GDM1 (cell line): ENCODE measurements around the gene JOSD2.
"Not testable (repeated sequence)": the region's sequence is repeated elsewhere in the genome, so short reads cannot be mapped to it uniquely, and the experiment has no call there.

Experiments
- DNase-seq: peaks from one replicate; lab custom pipeline; 2025; lab: John Stamatoyannopoulos, UW

The JOSD2 gene

DNA sequence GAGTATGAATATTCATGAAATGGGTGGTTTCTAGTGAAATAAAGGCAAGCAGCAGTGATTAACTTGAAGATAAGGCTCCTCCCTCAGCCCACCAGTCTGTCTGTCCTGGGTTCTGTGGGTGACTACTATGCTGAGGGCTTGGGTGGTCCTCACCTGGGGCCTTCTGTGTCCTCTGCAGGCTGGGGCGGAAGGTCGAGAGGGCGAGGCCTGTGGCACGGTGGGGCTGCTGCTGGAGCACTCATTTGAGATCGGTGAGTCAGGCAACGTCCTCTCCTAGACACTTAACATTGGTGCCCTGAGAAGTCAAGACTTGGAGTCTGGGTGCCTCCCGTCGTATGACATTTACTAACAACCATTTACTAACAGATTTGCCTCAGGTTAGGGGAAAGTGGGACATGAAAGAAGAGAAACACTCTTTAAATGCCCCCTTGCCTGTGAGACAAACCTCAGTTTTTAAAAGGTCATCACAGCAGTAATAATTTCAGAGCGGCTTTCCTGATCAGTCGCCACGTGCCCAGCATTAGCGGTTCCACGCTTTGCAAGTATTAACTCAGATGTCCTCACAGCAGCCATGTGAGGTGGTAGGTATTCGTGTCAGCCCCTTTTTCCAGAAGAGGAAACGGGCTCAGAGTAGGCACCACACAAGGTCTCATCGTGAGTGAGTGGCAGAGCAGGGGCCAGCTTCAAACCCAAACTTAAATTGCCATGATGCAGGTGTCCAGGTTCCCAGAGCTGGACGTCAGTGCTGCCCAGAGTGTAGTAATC lies 33.1 kb downstream of the JOSD2 start:
- DNase-seq: no peak

DNA sequence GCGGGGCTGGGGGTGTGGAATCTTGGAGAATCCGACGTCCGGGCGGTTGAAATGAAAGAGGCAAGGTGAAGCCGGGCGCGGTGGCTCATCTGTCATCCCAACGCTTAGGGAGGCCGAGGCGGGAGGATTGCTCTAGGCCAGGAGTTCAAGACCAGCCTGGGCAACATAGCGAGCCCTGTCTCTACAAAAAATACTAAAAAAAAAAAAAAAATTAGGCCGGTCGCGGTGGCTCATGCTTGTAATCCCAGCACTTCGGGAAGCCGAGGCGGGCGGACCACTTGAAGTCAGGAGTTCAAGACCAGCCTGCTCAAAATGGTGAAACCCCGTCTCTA lies 34.1 kb downstream of the JOSD2 start:
- DNase-seq: no peak

DNA sequence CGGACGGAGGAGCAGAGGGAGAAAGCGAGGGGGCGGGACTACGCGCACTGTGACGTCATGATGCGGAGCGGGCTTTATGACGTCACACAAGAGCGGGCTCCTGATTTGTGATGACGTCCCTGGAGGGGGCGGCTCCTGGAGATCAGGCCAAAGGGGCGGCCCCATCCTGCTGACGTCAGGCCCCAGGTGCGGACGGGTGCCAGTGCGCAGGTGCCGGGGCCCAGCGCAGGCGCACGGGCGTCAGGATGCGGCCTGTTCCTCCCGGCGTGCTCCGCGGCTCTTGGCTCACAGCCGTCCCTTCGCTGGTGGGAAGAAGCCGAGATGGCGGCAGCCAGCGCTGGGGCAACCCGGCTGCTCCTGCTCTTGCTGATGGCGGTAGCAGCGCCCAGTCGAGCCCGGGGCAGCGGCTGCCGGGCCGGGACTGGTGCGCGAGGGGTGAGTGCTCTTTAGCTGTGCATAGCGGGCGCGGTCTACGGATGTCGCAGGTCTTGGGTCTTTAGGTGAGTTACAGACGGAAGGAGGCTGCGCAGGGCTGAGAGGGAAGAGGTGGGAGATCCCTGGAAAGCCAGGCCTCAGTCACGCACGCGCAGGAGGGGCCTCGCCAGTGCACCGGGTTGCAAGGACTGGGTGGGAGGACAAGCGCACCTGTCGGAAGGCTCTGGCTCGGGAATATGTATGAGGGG lies 34.6 kb downstream of the JOSD2 start, which contains the start of the genes EMC10 and GARIN5A:
Gene EMC10 (plus strand): TSS at position 284 of the 683 bp plus-strand sequence. CDS start 38 bp downstream, at position 322.
Gene GARIN5A (minus strand): TSS at position 625 of the 683 bp plus-strand sequence. CDS start 460 bp downstream, at position 165.
- DNase-seq: peak; percentile 86

DNA sequence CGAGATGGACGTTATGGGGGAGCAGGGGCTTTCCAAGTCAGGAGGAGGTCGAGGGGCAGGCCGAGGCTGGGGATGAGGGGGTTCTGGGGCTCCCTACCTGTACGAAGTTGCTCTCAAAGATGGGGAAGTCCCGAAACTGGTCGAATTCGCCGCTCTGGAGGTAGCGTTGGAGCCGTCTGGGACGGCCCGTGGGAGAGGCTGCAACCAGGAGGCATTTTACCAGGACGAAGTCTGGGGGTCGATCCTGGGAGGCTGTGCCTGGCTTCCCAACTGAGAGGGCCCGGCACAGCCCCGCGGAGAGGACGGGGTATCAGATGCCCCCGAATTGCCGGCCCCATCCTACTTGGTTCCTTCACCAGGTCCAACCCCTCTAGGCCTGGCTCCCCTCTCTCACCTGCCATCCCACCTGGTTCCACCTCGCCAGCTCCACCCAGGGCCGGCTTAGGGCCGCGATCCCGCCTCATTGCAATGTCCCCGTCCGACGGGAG lies 35.2 kb downstream of the JOSD2 start:
- no peak for DNase-seq

DNA sequence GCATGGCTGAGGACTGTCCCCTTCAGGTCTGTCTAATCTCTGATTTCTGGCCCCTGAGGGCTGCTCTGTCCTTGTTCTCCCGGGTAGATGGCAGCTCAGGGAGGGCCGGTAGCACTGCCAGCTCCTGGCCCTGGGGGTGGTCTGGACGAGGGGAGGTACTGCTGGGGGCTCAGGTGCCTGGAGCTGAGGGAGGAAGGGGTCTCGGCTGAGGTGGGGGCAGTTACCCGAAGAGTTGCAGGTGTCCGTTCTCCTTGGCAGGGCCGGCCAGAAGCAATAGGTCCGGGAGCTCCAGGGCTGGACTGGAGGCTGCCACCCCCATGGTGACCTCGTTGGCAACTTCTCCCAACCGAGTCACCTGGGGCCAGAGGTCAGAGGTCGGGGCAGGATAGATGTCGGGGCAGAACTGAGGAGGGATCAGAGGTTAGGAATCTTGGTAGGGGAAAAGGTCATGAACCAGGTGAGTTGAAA lies 35.9 kb downstream of the JOSD2 start:
- DNase-seq: no peak

DNA sequence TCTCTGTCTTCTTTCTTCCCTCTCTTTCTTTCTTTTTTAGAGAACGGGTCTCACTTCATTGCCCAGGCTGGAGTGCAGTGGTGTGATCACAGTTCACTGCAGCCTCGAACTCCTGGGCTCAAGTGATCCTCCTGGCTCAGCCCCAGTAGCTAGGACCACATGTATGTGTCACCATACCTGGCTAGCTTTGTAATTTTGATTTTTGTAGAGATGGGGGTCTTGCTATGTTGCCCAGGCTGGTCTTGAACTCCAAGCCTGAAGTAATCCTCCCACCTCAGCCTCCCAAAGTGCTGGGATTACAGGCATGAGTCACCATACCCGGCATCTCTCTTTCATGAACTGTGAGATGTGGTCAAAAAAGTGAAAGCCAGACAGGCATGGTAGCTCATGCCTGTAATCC lies 37.7 kb downstream of the JOSD2 start:
- DNase-seq: not testable (repeated sequence)

DNA sequence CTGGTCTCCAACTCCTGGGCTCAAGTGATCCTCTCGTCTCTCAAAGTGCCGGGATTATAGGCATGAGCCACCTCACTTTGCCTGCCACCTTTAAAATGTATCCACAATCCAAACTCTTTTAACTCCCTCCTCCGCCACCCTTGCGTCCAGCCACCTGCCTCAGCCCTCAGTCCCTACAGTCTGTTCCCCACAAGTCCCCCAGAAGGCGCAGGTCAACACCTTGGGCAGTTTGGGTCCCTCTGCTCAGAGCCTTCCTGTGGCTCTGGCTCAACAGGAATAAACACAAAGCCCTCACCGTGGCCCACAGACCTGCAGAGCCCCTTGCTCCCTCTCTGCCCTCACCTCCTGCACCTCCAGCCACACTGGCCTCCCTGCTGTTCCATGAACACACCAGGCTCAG lies 42.2 kb downstream of the JOSD2 start:
- no peak for DNase-seq

DNA sequence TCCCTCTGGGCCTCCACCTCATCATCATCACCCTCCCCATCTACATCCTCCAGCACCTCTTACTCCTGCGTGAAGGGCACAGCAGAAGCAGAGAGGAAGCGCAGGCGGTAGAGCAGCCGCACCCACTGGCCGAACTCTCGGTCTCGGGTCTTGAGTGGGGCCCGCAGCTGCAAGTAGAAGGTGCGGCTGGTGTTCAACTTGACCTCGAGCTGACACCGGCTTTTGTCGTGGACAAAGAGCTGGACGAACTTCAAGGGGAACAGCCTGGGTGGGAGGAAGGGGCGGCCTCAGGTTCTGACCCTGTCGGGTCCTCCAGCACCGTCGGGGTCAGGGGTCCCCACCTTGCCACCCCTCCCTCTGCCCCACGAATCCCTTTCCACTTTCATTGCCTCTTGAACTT lies 43.4 kb downstream of the JOSD2 start:
- no peak for DNase-seq

DNA sequence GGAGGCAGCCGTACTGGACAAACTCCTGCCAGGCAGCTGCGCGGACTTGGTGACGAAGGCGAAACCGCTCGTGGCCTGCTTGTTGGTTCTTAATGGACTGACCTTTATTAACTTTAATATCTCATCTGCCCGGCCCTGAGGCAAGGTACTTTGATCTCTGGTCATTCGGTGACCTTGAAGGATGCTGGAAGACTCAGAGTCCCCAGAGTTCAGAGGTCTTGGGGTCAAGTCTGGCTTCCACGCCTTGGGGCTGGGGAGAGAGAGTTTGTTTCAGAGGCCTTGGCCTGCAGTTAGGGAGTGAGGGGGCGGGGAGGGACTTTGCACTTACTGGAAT lies 44.3 kb downstream of the JOSD2 start:
- DNase-seq: no peak

DNA sequence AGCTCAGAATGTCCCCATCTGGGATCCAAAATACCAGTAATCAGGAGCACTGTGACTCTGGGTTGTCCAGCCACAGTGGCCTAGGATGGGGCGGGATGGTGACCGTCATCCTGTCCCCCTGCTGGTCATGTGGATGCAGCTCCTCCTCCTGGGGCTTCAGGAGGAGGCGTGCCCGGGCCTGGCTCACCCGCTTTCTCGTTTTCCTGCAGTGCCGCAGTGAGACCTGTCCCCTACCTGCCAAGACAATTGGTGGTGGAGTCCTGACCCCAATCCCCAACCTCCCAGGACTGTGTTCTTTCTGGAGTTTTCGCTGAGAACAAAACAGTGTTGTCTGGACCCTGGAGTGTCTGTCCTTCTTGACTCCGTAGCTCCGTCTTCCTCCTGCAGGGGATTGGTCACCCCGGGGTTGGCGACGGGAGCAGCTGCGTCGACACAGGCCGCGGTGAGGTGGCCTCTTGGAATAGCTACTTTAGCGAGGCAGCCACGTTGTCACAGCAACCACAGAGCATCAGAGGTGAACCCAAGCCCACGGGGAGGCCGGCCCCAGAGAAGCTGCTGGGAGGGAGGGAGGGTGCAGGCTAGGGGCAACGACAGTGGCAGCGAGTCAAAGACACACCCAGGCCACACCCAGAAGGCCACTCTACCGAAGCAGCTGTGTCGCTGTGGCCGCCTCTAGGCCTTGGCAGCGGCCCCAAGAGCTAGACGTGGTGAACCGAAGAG lies 44.8 kb downstream of the JOSD2 start:
- no peak for DNase-seq

DNA sequence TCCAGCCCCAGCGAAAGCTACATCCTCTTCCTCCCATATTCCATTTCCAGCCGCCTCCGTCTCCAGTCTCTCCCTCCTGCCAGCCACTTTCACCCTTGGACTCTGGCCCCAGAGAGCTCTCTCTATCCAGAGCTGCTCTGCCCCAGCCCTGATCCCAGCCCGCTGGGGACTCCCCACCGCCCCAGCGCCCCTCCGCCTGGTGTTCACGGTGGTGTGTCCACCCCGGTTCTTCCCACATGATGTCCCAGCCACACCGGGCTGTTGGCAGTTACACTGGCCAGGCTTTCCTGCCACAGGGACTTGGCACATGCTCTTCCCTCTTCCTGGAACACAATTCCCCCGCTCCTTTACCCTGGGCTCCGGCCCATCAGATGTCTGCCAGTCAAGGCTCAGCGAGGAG lies 46.0 kb downstream of the JOSD2 start:
- DNase-seq: no peak

DNA sequence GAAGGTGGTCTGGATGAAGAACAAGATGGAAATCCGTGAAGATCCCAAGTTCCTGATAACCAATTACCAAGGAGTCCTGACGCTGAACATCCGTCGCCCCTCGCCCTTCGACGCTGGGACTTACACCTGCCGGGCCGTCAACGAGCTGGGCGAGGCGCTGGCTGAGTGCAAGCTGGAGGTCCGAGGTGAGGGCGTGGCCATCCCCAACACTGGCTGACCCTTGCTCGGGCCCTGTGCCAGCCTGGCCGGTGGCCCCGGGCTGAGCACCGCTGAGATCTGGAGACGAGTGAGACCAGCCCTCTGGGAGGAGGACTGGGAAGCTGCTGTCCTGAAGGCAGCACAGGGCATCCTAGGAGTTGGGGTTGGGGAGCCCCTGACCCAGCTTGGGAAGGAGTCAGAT lies 46.6 kb downstream of the JOSD2 start:
- no peak for DNase-seq

DNA sequence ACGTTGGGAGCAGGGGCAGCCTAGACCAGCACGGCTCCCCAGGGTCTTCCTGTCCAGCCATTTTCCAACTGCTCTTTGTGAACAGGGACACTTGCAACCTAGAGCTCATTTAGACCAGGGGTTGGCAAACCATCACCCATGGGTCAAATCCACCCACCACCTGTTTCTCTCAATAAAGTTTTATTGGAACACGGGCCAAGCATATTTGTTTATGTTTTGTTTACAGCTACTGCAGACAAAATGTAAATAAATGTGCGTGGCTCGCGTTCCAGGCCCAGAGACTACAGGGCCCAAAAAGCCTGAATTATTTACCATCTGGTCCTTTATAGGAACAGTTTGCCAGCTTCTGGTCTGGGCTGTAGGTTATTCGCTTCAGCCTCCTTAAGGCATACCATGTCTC lies 48.0 kb downstream of the JOSD2 start:
- no peak for DNase-seq

DNA sequence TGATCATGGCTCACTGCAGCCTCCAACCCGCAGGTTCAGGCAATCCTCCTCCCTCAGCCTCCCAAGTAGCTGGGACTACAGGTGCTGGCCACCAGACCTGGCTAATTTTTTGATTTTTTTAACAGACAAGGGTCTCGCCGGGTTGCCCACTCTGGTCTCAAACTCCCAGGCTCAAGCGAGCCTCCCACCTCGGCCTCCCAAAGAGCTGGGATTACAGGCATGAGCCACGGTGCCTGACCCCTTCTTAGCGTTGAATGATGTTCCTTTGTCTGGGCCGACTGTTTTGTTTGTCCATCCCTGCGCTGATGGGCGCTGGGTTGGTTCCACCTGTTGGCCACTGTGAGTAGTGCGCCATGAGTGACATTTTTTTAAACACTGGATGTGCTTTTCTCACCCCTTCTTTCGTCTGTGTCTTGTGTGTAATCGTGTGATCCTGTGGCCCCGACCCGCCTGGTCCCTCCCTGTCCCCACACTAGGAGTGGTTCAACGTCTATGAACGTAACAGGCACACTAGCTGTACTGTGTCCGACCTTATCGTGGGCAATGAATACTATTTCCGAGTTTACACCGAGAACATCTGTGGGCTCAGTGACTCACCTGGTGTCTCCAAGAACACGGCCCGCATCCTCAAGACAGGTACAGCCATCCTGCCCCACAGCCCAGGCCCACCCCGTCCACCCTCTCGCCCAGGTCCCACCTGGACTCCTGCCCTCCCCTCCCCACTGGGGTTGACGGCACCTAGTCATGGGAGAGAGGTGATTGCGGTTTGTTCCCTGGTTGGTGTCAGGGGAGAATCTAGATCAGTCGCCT lies 49.7 kb downstream of the JOSD2 start:
- peak; percentile 63 for DNase-seq

DNA sequence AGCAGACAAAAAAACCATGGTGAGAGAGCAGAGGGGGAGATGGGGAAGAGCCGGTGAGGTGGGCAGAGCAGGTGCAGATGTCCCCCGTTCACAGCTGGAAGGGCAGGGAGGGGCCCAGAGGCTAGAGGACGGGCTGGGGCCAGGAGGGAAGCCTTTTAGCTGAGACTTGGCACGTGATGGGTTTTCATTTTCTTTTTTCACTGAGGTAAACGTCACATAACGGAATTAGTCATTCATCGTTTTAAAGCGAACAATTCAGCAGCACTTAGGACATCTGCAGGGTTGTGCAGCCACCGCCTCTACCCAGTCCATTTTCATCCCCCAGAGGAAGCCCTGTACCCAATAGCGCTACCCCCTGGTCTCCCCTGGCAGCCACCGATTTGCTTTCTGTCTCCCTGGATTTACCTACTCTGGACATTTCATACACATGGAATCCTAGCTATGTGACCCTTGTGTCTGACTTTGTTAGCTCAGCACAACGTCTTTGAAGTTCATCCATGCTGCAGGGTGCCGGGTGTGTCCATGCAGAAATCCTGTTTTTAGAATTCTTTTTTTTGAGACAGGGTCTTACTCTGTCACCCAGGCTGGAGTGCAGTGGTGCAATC lies 50.7 kb downstream of the JOSD2 start:
- no peak for DNase-seq

DNA sequence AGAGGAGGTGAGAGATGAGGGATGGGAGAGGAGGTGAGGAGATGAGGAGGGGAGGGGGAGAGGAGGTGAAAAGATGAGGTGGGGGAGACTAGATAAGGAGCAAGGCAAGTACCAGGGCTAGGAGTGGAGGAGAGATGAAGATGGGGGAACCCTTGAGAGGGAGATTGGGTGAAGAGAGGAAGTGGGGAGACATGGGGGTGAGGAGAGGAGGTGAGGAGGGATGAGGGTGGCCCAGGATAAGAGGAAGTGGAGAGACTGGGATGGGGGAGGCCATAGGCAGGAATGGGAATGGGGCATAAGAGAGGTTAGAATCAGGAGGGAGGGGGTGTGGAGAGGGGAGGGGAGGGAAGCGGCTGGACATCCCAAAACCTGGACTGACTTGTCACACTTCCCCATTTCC lies 51.4 kb downstream of the JOSD2 start:
- no peak for DNase-seq

DNA sequence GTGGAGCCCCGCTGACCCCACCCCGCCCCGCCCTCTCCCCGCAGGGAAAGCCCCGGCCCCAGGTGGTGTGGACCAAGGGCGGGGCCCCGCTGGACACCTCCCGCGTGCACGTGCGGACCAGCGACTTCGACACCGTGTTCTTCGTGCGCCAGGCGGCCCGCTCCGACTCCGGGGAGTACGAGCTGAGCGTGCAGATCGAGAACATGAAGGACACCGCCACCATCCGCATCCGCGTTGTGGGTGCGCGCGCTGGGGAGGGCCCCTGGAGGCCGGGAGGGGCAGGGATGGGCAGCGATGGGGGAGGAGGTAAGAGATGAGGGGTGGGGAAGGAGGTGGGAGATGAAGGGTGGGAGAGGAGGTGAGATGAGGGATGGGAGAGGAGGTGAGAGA lies 51.9 kb downstream of the JOSD2 start:
- DNase-seq: no peak

DNA sequence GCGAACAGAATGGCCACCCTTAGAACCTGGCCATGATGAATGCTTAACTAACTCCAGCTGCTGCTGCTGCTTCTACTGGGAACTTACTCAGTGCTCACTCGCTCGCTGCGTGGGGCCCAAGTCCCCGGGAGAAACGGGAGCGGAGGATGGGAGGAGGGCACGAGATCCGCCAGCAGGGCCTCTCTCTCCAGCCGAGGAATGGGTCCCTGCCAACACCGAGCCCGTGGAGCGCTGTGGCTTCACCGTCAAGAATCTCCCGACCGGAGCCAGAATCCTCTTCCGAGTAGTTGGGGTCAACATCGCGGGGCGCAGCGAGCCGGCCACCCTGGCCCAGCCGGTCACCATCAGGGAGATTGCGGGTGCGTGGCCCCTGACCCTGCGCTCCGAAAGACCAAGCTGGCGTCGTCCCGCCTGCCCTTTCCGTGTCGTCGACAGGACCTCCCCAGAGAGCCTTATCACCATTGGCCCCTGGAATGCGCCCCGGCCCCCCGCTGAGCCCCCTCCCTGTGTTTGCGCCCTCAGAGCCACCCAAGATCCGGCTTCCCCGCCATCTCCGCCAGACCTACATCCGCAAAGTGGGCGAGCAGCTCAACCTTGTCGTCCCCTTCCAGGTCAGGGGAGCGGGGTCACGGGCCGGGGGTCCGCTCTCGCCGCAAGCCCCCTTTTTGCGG lies 52.5 kb downstream of the JOSD2 start:
- no peak for DNase-seq

DNA sequence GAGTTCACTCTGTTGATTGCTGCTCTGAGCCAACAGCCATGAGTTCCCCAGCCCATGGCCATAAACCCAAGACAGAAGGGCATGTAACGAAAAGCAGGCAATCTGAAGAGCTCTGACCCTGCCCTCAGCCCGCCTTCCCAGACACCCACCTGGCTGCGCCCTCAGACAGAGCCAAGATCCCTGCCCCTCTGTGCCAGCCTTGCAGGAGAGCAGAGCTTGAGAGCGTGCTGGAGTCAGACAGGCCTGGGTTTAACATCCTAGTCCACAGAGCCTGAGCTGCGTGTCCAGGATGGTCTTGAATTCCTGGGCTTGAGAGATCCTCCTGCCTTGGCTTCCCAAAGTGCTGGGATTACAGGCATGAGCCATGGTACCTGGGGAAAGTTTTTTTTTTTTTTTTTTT lies 53.7 kb downstream of the JOSD2 start:
- DNase-seq: no peak
